ENCODE measurements around the gene MRPL49. TPM values are rescaled to one million over a fixed set of nuclear protein-coding genes. Genes with fewer than 3 reads are reported as not detected.

Gene MRPL49
- total RNA-seq, 2 experiments from 2014 or later: 36.5 to 37.4 TPM

- ChIA-PET POLR2A (interaction anchor here (1.0 to 7.2 kb wide), 5 partner anchors 9 to 21 kb away, joined by 3 to 157 read pairs (median 27); partner anchors contain the start of genes FAU, MRPL49, TM7SF2 and ZNHIT2), CTCF (interaction anchor here (1.1 to 3.2 kb wide), 4 partner anchors 10 to 117 kb away, joined by 3 to 17 read pairs (median 5); partner anchors contain the start of genes FAU, MRPL49, TM7SF2 and ZNHIT2)
- Mint-ChIP-seq H3K27ac (peak overlapping the region; percentile 44), H3K9me3 (no peaks in the 10 kb centered on the region), H3K4me1 (peaks cover 33% of the 10 kb centered on the region), H3K4me3 (peak overlapping the region; percentile 98), H3K36me3 (ENCODE audit: low read depth) (peaks cover 43% of the 10 kb centered on the region), H3K27me3 (no peaks in the 10 kb centered on the region)
- DNase-seq: no peak
These were observed 10.3 kb downstream of the MRPL49 start for GRCh38 chr11:65132238-65132987.

GRCh38 chr11:65132988-65133700, 11.0 kb downstream of the MRPL49 start:
- DNase-seq: peak; percentile 72
- peak overlapping the region; percentile 98 for H3K4me3 Mint-ChIP-seq
- CTCF ChIA-PET: interaction anchor here (1.5 to 3.2 kb wide), 3 partner anchors 9 to 15 kb away, joined by 6 to 17 read pairs (median 7); partner anchors contain the start of genes FAU, MRPL49 and ZNHIT2
- H3K9me3 Mint-ChIP-seq: no peaks in the 10 kb centered on the region
- no peaks in the 10 kb centered on the region for H3K27me3 Mint-ChIP-seq
- H3K27ac Mint-ChIP-seq: peak overlapping the region; percentile 98
- H3K4me1 Mint-ChIP-seq: peaks cover 35% of the 10 kb centered on the region
- POLR2A ChIA-PET: interaction anchor here (1.3 to 7.2 kb wide), 8 partner anchors 10 to 268 kb away, joined by 3 to 157 read pairs (median 20); partner anchors contain the start of genes ARL2, DPF2, FAU and MRPL49
- peaks cover 39% of the 10 kb centered on the region for H3K36me3 Mint-ChIP-seq (ENCODE audit: low read depth)

GRCh38 chr11:65133724-65134123, 11.6 kb downstream of the MRPL49 start:
- H3K9me3 Mint-ChIP-seq: no peaks in the 10 kb centered on the region
- peaks cover 34% of the 10 kb centered on the region for H3K36me3 Mint-ChIP-seq (ENCODE audit: low read depth)
- H3K4me1 Mint-ChIP-seq: peaks cover 35% of the 10 kb centered on the region
- DNase-seq: peak; percentile 23
- H3K27ac Mint-ChIP-seq: peak overlapping the region; percentile 98
- peak overlapping the region; percentile 98 for H3K4me3 Mint-ChIP-seq
- CTCF ChIA-PET: interaction anchor here (1.5 to 3.2 kb wide), 4 partner anchors 9 to 121 kb away, joined by 6 to 17 read pairs (median 6); partner anchors contain the start of genes FAU, MRPL49 and ZNHIT2
- POLR2A ChIA-PET: interaction anchor here (1.3 to 7.2 kb wide), 9 partner anchors 10 to 269 kb away, joined by 3 to 157 read pairs (median 15); partner anchors contain the start of genes ARL2, DPF2, FAU and MRPL49
- no peaks in the 10 kb centered on the region for H3K27me3 Mint-ChIP-seq

GRCh38 chr11:65134240-65134951, 12.3 kb downstream of the MRPL49 start, which contains the start of gene SYVN1:
Gene SYVN1, minus strand, starts transcription at chr11:65134519. Its CDS starts 918 bp downstream, at chr11:65133601.
- POLR2A ChIA-PET: interaction anchor here (0.6 to 7.2 kb wide), 35 partner anchors 10 to 898 kb away, joined by 3 to 157 read pairs (median 5); partner anchors contain the start of genes ARL2, CAPN1, CDCA5 and DPF2
- CTCF ChIA-PET: interaction anchor here (0.7 to 3.3 kb wide), 18 partner anchors 9 to 337 kb away, joined by 3 to 25 read pairs (median 5); partner anchors contain the start of genes ARL2, CAPN1, CDC42EP2 and FAU
- peak; percentile 92 for DNase-seq
- peaks cover 34% of the 10 kb centered on the region for H3K36me3 Mint-ChIP-seq (ENCODE audit: low read depth)
- no peaks in the 10 kb centered on the region for H3K27me3 Mint-ChIP-seq
- H3K4me3 Mint-ChIP-seq: peak within 1 kb of the TSS; percentile 98
- peaks cover 35% of the 10 kb centered on the region for H3K4me1 Mint-ChIP-seq
- H3K27ac Mint-ChIP-seq: peak within 1 kb of the TSS; percentile 98
- no peaks in the 10 kb centered on the region for H3K9me3 Mint-ChIP-seq

- CTCF ChIA-PET: interaction anchor here (0.7 to 3.3 kb wide), 18 partner anchors 9 to 337 kb away, joined by 3 to 25 read pairs (median 5); partner anchors contain the start of genes ARL2, CAPN1, CDC42EP2 and FAU
These were observed 13.0 kb downstream of the MRPL49 start for GRCh38 chr11:65134952-65135632.

GRCh38 chr11:65135633-65136145, 13.6 kb downstream of the MRPL49 start:
- H3K27me3 Mint-ChIP-seq: peaks cover 5% of the 10 kb centered on the region
- CTCF ChIA-PET: interaction anchor here (0.5 to 3.3 kb wide), 17 partner anchors 8 to 336 kb away, joined by 3 to 25 read pairs (median 5); partner anchors contain the start of genes ARL2, CAPN1, CDC42EP2 and FAU
- H3K36me3 Mint-ChIP-seq (ENCODE audit: low read depth): peaks cover 25% of the 10 kb centered on the region
- H3K27ac Mint-ChIP-seq: peak overlapping the region; percentile 98
- H3K4me3 Mint-ChIP-seq: peak overlapping the region; percentile 98
- H3K4me1 Mint-ChIP-seq: peaks cover 35% of the 10 kb centered on the region
- POLR2A ChIA-PET: interaction anchor here (0.6 to 7.2 kb wide), 31 partner anchors 8 to 900 kb away, joined by 3 to 157 read pairs (median 6); partner anchors contain the start of genes ARL2, CAPN1, CDCA5 and FAU
- DNase-seq: no peak
- no peaks in the 10 kb centered on the region for H3K9me3 Mint-ChIP-seq

More at GRCh38 chr11:65134952-65135632, 13.0 kb downstream of the MRPL49 start:
- Mint-ChIP-seq H3K27me3 (peaks cover 2% of the 10 kb centered on the region), H3K4me1 (peaks cover 35% of the 10 kb centered on the region), H3K27ac (peak overlapping the region; percentile 98), H3K36me3 (ENCODE audit: low read depth) (peaks cover 29% of the 10 kb centered on the region), H3K9me3 (no peaks in the 10 kb centered on the region), H3K4me3 (peak overlapping the region; percentile 98)
- DNase-seq: peak; percentile 90
- POLR2A ChIA-PET: interaction anchor here (0.6 to 7.2 kb wide), 36 partner anchors 9 to 899 kb away, joined by 3 to 157 read pairs (median 4); partner anchors contain the start of genes ARL2, CAPN1, CDCA5 and FAU

- peaks cover 17% of the 10 kb centered on the region for H3K36me3 Mint-ChIP-seq (ENCODE audit: low read depth)
- H3K9me3 Mint-ChIP-seq: no peaks in the 10 kb centered on the region
- ChIA-PET CTCF (interaction anchor here (1.7 to 3.3 kb wide), 3 partner anchors 15 to 179 kb away, joined by 3 to 25 read pairs (median 12); partner anchors contain the start of genes CDC42EP2, FAU, MRPL49 and TM7SF2), POLR2A (interaction anchor here (0.8 to 7.2 kb wide), 8 partner anchors 9 to 126 kb away, joined by 3 to 157 read pairs (median 14); partner anchors contain the start of genes ARL2, CAPN1, FAU and MRPL49)
- peak overlapping the region; percentile 58 for H3K27ac Mint-ChIP-seq
- H3K4me1 Mint-ChIP-seq: peaks cover 35% of the 10 kb centered on the region
- peak overlapping the region; percentile 65 for H3K4me3 Mint-ChIP-seq
- DNase-seq: no peak
- peaks cover 10% of the 10 kb centered on the region for H3K27me3 Mint-ChIP-seq
These were observed 14.5 kb downstream of the MRPL49 start for GRCh38 chr11:65136515-65137096.

- ChIA-PET POLR2A (no interaction called here), CTCF (no interaction called here)
- DNase-seq: no peak
- Mint-ChIP-seq H3K4me1 (peaks cover 4% of the 10 kb centered on the region), H3K36me3 (ENCODE audit: low read depth) (no peaks in the 10 kb centered on the region), H3K27me3 (peaks cover 18% of the 10 kb centered on the region), H3K4me3 (no peak overlapping the region), H3K27ac (no peak overlapping the region), H3K9me3 (no peaks in the 10 kb centered on the region)
These were observed 19.9 kb downstream of the MRPL49 start for GRCh38 chr11:65141896-65142494.

- peaks cover 14% of the 10 kb centered on the region for H3K4me1 Mint-ChIP-seq
- POLR2A ChIA-PET: interaction anchor here (3.7 kb wide), 1 partner anchor 12 kb away, joined by 15 read pairs; the partner anchor contains the start of gene SYVN1
- DNase-seq: no peak
- H3K9me3 Mint-ChIP-seq: no peaks in the 10 kb centered on the region
- peaks cover 4% of the 10 kb centered on the region for H3K27me3 Mint-ChIP-seq
- no peaks in the 10 kb centered on the region for H3K36me3 Mint-ChIP-seq (ENCODE audit: low read depth)
- CTCF ChIA-PET: interaction anchor here (1.1 kb wide), 1 partner anchor 182 kb away, joined by 4 read pairs; no protein-coding TSS in a partner anchor
- H3K4me3 Mint-ChIP-seq: no peak overlapping the region
- H3K27ac Mint-ChIP-seq: no peak overlapping the region
These were observed 25.4 kb downstream of the MRPL49 start for GRCh38 chr11:65147352-65148075.

- CTCF ChIA-PET: interaction anchor here (0.7 kb wide), 1 partner anchor 1240 kb away, joined by 3 read pairs; no protein-coding TSS in a partner anchor
- no peak for DNase-seq
These were observed 26.5 kb downstream of the MRPL49 start for GRCh38 chr11:65148657-65149056.

More at GRCh38 chr11:65148657-65149056, 26.5 kb downstream of the MRPL49 start:
- H3K4me3 Mint-ChIP-seq: no peak overlapping the region
- peaks cover 2% of the 10 kb centered on the region for H3K27me3 Mint-ChIP-seq
- POLR2A ChIA-PET: interaction anchor here (3.7 kb wide), 1 partner anchor 14 kb away, joined by 15 read pairs; the partner anchor contains the start of gene SYVN1
- H3K27ac Mint-ChIP-seq: no peak overlapping the region
- H3K4me1 Mint-ChIP-seq: peaks cover 19% of the 10 kb centered on the region
- H3K36me3 Mint-ChIP-seq (ENCODE audit: low read depth): no peaks in the 10 kb centered on the region
- no peaks in the 10 kb centered on the region for H3K9me3 Mint-ChIP-seq
